Measurements from ENCODE around the gene C6orf120.

The C6orf120 gene

GRCh38 chr6:169725125-169726048 lies 23.5 kb downstream of the C6orf120 start:
- peak; percentile 12 for DNase-seq

- no peak for DNase-seq
Observed at GRCh38 chr6:169726049-169726400, 24.1 kb downstream of the C6orf120 start.

GRCh38 chr6:169726963-169727362 lies 25.0 kb downstream of the C6orf120 start:
- DNase-seq: no peak

- DNase-seq: no peak
Observed at GRCh38 chr6:169729961-169730360, 28.0 kb downstream of the C6orf120 start.

- DNase-seq: no peak
Observed at GRCh38 chr6:169738204-169738975, 36.5 kb downstream of the C6orf120 start.

- no peak for DNase-seq
Observed at GRCh38 chr6:169738976-169739529, 37.1 kb downstream of the C6orf120 start.

- no peak for DNase-seq
Observed at GRCh38 chr6:169741344-169741743, 39.4 kb downstream of the C6orf120 start.

GRCh38 chr6:169745405-169745804 lies 43.5 kb downstream of the C6orf120 start:
- DNase-seq: no peak

GRCh38 chr6:169746556-169746955 lies 44.6 kb downstream of the C6orf120 start:
- no peak for DNase-seq

GRCh38 chr6:169751242-169752073 lies 49.5 kb downstream of the C6orf120 start, which contains the start of the genes DYNLT2 and ERMARD:
DYNLT2 (minus strand) TSS chr6:169751572; CDS start chr6:169751458, 114 bp downstream.
ERMARD (plus strand) TSS chr6:169751622; CDS start chr6:169751658, 36 bp downstream.
- DNase-seq: peak; percentile 94

- no peak for DNase-seq
Observed at GRCh38 chr6:169752074-169752623, 50.2 kb downstream of the C6orf120 start.
